GM18498 (cell line): Measurements from ENCODE around the gene ERCC1.

Source experiments
- ATAC-seq: cut with Tn5 transposase; IDR thresholded peaks from one replicate; pipeline ENCODE4 v1.9.1; 2021; ENCODE audit warnings: mild to moderate bottlenecking, moderate library complexity; ENCODE audit not compliant: unreplicated experiment

ERCC1 gene

GRCh38 chr19:45406226-45407090, 17.3 kb downstream of the ERCC1 start, which contains the start of gene POLR1G:
Gene POLR1G (plus strand): TSS chr19:45406644. CDS start chr19:45406697, 53 bp downstream.
- ATAC-seq: peak; percentile 79

- peak; percentile 52 for ATAC-seq
Observed at GRCh38 chr19:45405435-45406225, 18.1 kb downstream of the ERCC1 start.

- no peak for ATAC-seq
Observed at GRCh38 chr19:45404557-45405434, 18.9 kb downstream of the ERCC1 start, which contains the start of gene PPP1R13L. Gene PPP1R13L (minus strand): TSS chr19:45405069. CDS start chr19:45398318, 6,751 bp downstream.

GRCh38 chr19:45403781-45404556, 19.7 kb downstream of the ERCC1 start:
- ATAC-seq: no peak

GRCh38 chr19:45403272-45403671, 20.4 kb downstream of the ERCC1 start:
- no peak for ATAC-seq

- no peak for ATAC-seq
Observed at GRCh38 chr19:45402298-45403061, 21.2 kb downstream of the ERCC1 start.

- no peak for ATAC-seq
Observed at GRCh38 chr19:45401815-45402214, 21.9 kb downstream of the ERCC1 start.

- no peak for ATAC-seq
Observed at GRCh38 chr19:45400192-45400591, 23.5 kb downstream of the ERCC1 start.

- no peak for ATAC-seq
Observed at GRCh38 chr19:45395821-45396617, 27.7 kb downstream of the ERCC1 start.

GRCh38 chr19:45391871-45392665, 31.6 kb downstream of the ERCC1 start:
- no peak for ATAC-seq

GRCh38 chr19:45391346-45391745, 32.4 kb downstream of the ERCC1 start:
- ATAC-seq: no peak

- no peak for ATAC-seq
Observed at GRCh38 chr19:45385392-45386221, 38.1 kb downstream of the ERCC1 start.

GRCh38 chr19:45382426-45382825, 41.3 kb downstream of the ERCC1 start:
- no peak for ATAC-seq

- no peak for ATAC-seq
Observed at GRCh38 chr19:45380107-45380506, 43.6 kb downstream of the ERCC1 start.

- no peak for ATAC-seq
Observed at GRCh38 chr19:45376045-45376724, 47.5 kb downstream of the ERCC1 start.
